GM21737 (cell line): ENCODE data around the gene EXOG.

Source experiments
- ATAC-seq: cut with Tn5 transposase; IDR thresholded peaks from one replicate; pipeline ENCODE4 v1.9.1; 2021; ENCODE audit warnings: mild to moderate bottlenecking, moderate library complexity; ENCODE audit not compliant: unreplicated experiment

Gene EXOG

GRCh38 chr3:38496131-38496910 lies at the start of gene EXOG:
Gene EXOG, plus strand, starts transcription at chr3:38496340. Its CDS starts 28 bp downstream, at chr3:38496368.
- peak; percentile 87 for ATAC-seq

- ATAC-seq, result no peak
Measured at GRCh38 chr3:38446812-38447211, 49.3 kb upstream of the EXOG start.

GRCh38 chr3:38450853-38451252 lies 45.3 kb upstream of the EXOG start:
- no peak for ATAC-seq

- peak; percentile 65 for ATAC-seq
Measured at GRCh38 chr3:38453075-38453912, 42.8 kb upstream of the EXOG start, which contains the start of gene ACVR2B. Gene ACVR2B, plus strand, starts transcription at chr3:38453890. Its CDS starts 433 bp downstream, at chr3:38454323.

GRCh38 chr3:38453913-38454177 lies 42.3 kb upstream of the EXOG start:
- ATAC-seq, result no peak

- no peak for ATAC-seq
Measured at GRCh38 chr3:38454178-38454883, 41.8 kb upstream of the EXOG start.

- no peak for ATAC-seq
Measured at GRCh38 chr3:38454884-38455638, 41.1 kb upstream of the EXOG start.

- no peak for ATAC-seq
Measured at GRCh38 chr3:38455639-38456430, 40.3 kb upstream of the EXOG start.

GRCh38 chr3:38457111-38458003 lies 38.8 kb upstream of the EXOG start:
- ATAC-seq, result no peak

- no peak for ATAC-seq
Measured at GRCh38 chr3:38458796-38459498, 37.2 kb upstream of the EXOG start.

- ATAC-seq, result no peak
Measured at GRCh38 chr3:38459499-38460048, 36.6 kb upstream of the EXOG start.

- no peak for ATAC-seq
Measured at GRCh38 chr3:38460377-38461270, 35.5 kb upstream of the EXOG start.

- no peak for ATAC-seq
Measured at GRCh38 chr3:38465588-38466154, 30.5 kb upstream of the EXOG start.

- ATAC-seq, result no peak
Measured at GRCh38 chr3:38468765-38469164, 27.4 kb upstream of the EXOG start.

- ATAC-seq, result no peak
Measured at GRCh38 chr3:38469852-38470251, 26.3 kb upstream of the EXOG start.

- ATAC-seq, result no peak
Measured at GRCh38 chr3:38471260-38471857, 24.8 kb upstream of the EXOG start.
